Neuronal stem cell (in vitro differentiated cells): ENCODE results near the gene WWOX.

Experiments used
- DNase-seq: peaks from one replicate; pipeline ENCODE4 v3.0.0-alpha.2; 2013; ENCODE audit warnings: low spot score
- H2AFZ ChIP-seq: one replicate; pipeline ENCODE4 v1.6.1; 2013; ENCODE audit warnings: mild to moderate bottlenecking, low read length, inconsistent platforms
- H2AK5ac ChIP-seq: 2 replicates; pipeline ENCODE4 v1.6.1; 2013; ENCODE audit warnings: low read depth, mild to moderate bottlenecking, inconsistent platforms, low read length, moderate library complexity, mixed read lengths
- H2BK120ac ChIP-seq: 2 replicates; pipeline ENCODE4 v1.6.1; 2013; ENCODE audit warnings: low read depth, mild to moderate bottlenecking, inconsistent platforms, low read length, moderate library complexity, mixed read lengths
- H2BK12ac ChIP-seq: one replicate; pipeline ENCODE4 v1.6.1; 2013; ENCODE audit warnings: low read length, inconsistent platforms
- H2BK15ac ChIP-seq: 2 replicates; pipeline ENCODE4 v1.6.1; 2013; ENCODE audit warnings: mild to moderate bottlenecking, low read length, inconsistent platforms, mixed read lengths
- H2BK5ac ChIP-seq: one replicate; pipeline ENCODE4 v1.6.1; 2013; ENCODE audit warnings: inconsistent platforms, mild to moderate bottlenecking, low read length, moderate library complexity
- H3K14ac ChIP-seq: one replicate; pipeline ENCODE4 v1.6.1; 2013; ENCODE audit warnings: low read length, inconsistent platforms
- H3K18ac ChIP-seq: 2 replicates; pipeline ENCODE4 v1.6.1; 2013; ENCODE audit warnings: low read length, inconsistent platforms
- H3K23ac ChIP-seq: 2 replicates; pipeline ENCODE4 v1.6.1; 2013; ENCODE audit warnings: low read depth, mild to moderate bottlenecking, mixed read lengths, low read length, inconsistent platforms; ENCODE audit not compliant: poor library complexity
- H3K27ac ChIP-seq: replicated peaks from 3 replicates; pipeline ENCODE4 v1.5.1; 2013; ENCODE audit warnings: low read length, inconsistent platforms
- H3K27me3 ChIP-seq, 3 experiments: 2 replicates each; pipeline ENCODE4 v1.6.1; 2013; ENCODE audit warnings: low read length in 3 of 3, mild to moderate bottlenecking in 2 of 3, inconsistent platforms in 1 of 3, low read depth in 1 of 3, mixed read lengths in 1 of 3, moderate library complexity in 1 of 3; ENCODE audit not compliant: control insufficient read depth in 3 of 3, insufficient read depth in 3 of 3
- H3K36me3 ChIP-seq, 2 donors: replicated peaks in 1 of 2; 2 replicates each; pipeline ENCODE4 v1.6.1; 2013; ENCODE audit warnings: low read length in 2 of 2; ENCODE audit not compliant: control insufficient read depth in 2 of 2, insufficient read depth in 2 of 2
- H3K4ac ChIP-seq: 2 replicates; pipeline ENCODE4 v1.6.1; 2013; ENCODE audit warnings: inconsistent platforms, mild to moderate bottlenecking, low read length, moderate library complexity
- H3K4me1 ChIP-seq, 2 donors: 1 replicate in 1 of 2; 2 replicates in 1 of 2; pipeline ENCODE4 v1.6.1; 2013; ENCODE audit warnings: low read length in 2 of 2, low read depth in 1 of 2; ENCODE audit not compliant: control insufficient read depth in 2 of 2, insufficient read depth in 1 of 2
- H3K4me2 ChIP-seq: one replicate; pipeline ENCODE4 v1.6.1; 2013; ENCODE audit warnings: mild to moderate bottlenecking, low read length, inconsistent platforms; ENCODE audit not compliant: insufficient read depth, poor library complexity, severe bottlenecking
- H3K4me3 ChIP-seq, 2 donors: 2 replicates each; pipeline ENCODE4 v1.5.1; 2013; ENCODE audit warnings: low read length in 2 of 2, mild to moderate bottlenecking in 2 of 2, inconsistent platforms in 1 of 2, moderate library complexity in 1 of 2
- H3K79me1 ChIP-seq: one replicate; pipeline ENCODE4 v1.6.1; 2013; ENCODE audit warnings: low read depth, mild to moderate bottlenecking, inconsistent platforms, low read length, moderate library complexity
- H3K9ac ChIP-seq: one replicate; pipeline ENCODE4 v1.6.1; 2013; ENCODE audit warnings: mild to moderate bottlenecking, low read depth, low read length, inconsistent platforms; ENCODE audit not compliant: poor library complexity
- H3K9me3 ChIP-seq, 2 donors: replicated peaks in 1 of 2; 2 replicates each; pipeline versions ENCODE3 to v1.6.1; 2013; ENCODE audit warnings: low read length in 2 of 2, mild to moderate bottlenecking in 2 of 2, inconsistent platforms in 1 of 2, low read depth in 1 of 2, mixed read lengths in 1 of 2, moderate library complexity in 1 of 2; ENCODE audit not compliant: control insufficient read depth in 2 of 2, insufficient read depth in 1 of 2
- H4K8ac ChIP-seq: one replicate; pipeline ENCODE4 v1.6.1; 2013; ENCODE audit warnings: low read depth, mild to moderate bottlenecking, inconsistent platforms, low read length, moderate library complexity
- H4K91ac ChIP-seq: one replicate; pipeline ENCODE4 v1.6.1; 2013; ENCODE audit warnings: low read length, low read depth, mild to moderate bottlenecking, inconsistent platforms; ENCODE audit not compliant: poor library complexity
- WGBS, 2 donors: extraction: QIAGEN DNeasy Blood & Tissue Kit; methylation state at CpG; one replicate each; pipeline ENCODE4 v1.1.7; 2013; ENCODE audit warnings: missing lambda C conversion rate in 2 of 2, mixed read lengths in 1 of 2; ENCODE audit not compliant: insufficient read length in 2 of 2, insufficient replicate concordance in 1 of 2; ENCODE audit errors: extremely low coverage in 2 of 2; 5-methylcytosine and 5-hydroxymethylcytosine counted together

Gene WWOX

DNA sequence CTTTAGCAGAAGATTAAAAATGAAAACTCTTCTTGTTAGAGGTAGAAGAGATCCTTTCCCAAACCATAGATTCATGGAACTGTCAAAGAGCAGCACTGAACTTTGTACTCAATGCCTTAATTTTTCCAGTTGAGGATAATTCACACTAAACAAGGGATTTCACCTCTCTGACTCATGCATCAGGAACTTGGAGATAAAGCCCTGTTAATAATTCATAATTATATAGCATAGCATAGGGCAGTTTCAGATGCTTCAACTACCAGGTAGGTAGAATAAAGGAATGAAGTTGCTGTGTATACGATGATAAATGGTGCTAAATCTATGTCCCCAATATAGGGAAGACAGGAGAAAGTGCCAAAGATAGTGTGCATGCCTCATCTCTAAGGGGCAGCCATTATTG lies 1050.7 kb downstream of the WWOX start:
- Histone ChIP-seq H2AFZ (no peak overlapping the region), H2BK120ac (no peak overlapping the region), H3K4me2 (no peak overlapping the region), H3K36me3 (no peaks in the 10 kb centered on the region), H2AK5ac (no peak overlapping the region), H3K9ac (no peak overlapping the region), H2BK12ac (no peak overlapping the region), H3K18ac (no peak overlapping the region), H3K4me3 (no peak overlapping the region), H4K8ac (no peak overlapping the region), H3K23ac (no peak overlapping the region), H3K79me1 (no peaks in the 10 kb centered on the region), H3K9me3 (no peaks in the 10 kb centered on the region), H4K91ac (no peak overlapping the region), H3K27me3 (no peaks in the 10 kb centered on the region), H3K4me1 (peaks cover 9 to 10% of the 10 kb centered on the region in 2 donors), H3K27ac (no peak overlapping the region), H2BK15ac (no peak overlapping the region), H3K14ac (no peak overlapping the region), H2BK5ac (no peak overlapping the region), H3K4ac (no peak overlapping the region)
- no CpG with 5 or more reads among the region's 1 CpG for WGBS, 2 donors
- no peak for DNase-seq

DNA sequence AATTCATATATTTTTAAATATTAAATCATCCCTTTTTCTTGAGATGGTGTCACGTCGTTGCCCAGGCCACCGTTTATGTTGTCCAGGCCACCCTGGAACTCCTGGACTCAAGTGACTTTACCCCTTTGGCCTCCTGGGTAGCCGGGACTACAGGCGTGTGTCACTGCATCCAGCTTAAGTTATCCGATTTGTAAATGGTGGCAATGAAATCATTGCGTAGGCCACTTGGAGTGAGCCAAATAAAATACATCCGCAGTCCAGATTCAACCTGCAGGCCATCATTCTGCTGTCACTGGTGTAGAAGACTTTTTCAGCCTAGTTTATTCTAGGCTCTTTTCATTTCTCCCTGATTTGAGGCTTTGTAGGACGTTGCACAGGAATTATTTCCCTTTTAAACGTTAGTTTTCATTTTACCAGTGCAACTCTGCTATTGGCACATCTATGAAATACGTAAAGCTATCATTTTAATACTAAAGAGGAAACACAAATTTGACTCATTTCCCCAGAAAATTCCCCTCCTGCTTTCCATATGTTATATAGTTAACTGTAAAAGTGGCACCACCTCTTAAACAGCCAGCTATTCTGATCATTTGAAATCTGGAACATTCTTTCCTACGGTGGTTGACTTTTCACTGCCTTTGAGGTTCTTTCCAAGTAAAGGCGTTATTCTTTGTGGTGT lies 1051.3 kb downstream of the WWOX start:
- Histone ChIP-seq H2BK120ac (no peak overlapping the region), H2AFZ (no peak overlapping the region), H3K14ac (no peak overlapping the region), H3K27ac (no peak overlapping the region), H3K4me3 (no peak overlapping the region), H2BK5ac (no peak overlapping the region), H2BK15ac (no peak overlapping the region), H2AK5ac (no peak overlapping the region), H3K36me3 (no peaks in the 10 kb centered on the region), H4K8ac (no peak overlapping the region), H3K9ac (no peak overlapping the region), H3K4me1 (peaks cover 9 to 10% of the 10 kb centered on the region in 2 donors), H3K9me3 (no peaks in the 10 kb centered on the region), H3K4me2 (no peak overlapping the region), H3K23ac (no peak overlapping the region), H3K27me3 (no peaks in the 10 kb centered on the region), H2BK12ac (no peak overlapping the region), H3K4ac (no peak overlapping the region), H3K79me1 (no peaks in the 10 kb centered on the region), H3K18ac (no peak overlapping the region), H4K91ac (no peak overlapping the region)
- DNase-seq = no peak
- WGBS, 2 donors = no CpG with 5 or more reads among the region's 13 CpGs

DNA sequence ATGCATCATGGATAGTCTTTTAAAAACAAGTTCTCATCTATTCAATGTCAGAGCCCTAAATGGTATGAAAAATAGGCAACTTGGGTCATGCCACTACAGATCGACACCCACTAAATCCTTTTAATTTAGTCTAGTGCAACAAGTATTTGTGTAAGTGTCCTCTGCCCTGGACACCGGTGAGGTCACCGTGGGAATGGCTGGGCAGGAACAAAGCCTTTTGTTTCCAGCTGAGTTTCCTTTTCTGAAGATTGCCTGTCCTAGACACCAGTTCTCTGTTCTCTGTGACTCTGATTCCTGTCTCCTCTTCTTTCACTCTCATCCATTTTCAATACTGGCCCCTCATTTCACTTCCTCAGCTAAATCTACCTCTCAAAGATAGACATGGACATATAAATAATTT lies 1054.6 kb downstream of the WWOX start:
- no peak overlapping the region for H3K27ac ChIP-seq
- H3K9ac ChIP-seq = no peak overlapping the region
- no peak overlapping the region for H2AFZ ChIP-seq
- H4K8ac ChIP-seq = no peak overlapping the region
- H3K14ac ChIP-seq = no peak overlapping the region
- H3K36me3 ChIP-seq = no peaks in the 10 kb centered on the region
- H2BK12ac ChIP-seq = no peak overlapping the region
- H2BK15ac ChIP-seq = no peak overlapping the region
- no peaks in the 10 kb centered on the region for H3K9me3 ChIP-seq
- no peak overlapping the region for H2AK5ac ChIP-seq
- H2BK5ac ChIP-seq = no peak overlapping the region
- H3K4me1 ChIP-seq = peaks cover 10 to 12% of the 10 kb centered on the region in 2 donors
- peak; percentile 27 for DNase-seq
- no peak overlapping the region for H3K23ac ChIP-seq
- no peak overlapping the region for H2BK120ac ChIP-seq
- no peak overlapping the region for H3K4ac ChIP-seq
- no peak overlapping the region for H4K91ac ChIP-seq
- WGBS, 2 donors = no CpG with 5 or more reads among the region's 3 CpGs
- H3K4me2 ChIP-seq = no peak overlapping the region
- no peak overlapping the region for H3K18ac ChIP-seq
- H3K79me1 ChIP-seq = no peaks in the 10 kb centered on the region
- H3K4me3 ChIP-seq = no peak overlapping the region
- no peaks in the 10 kb centered on the region for H3K27me3 ChIP-seq

DNA sequence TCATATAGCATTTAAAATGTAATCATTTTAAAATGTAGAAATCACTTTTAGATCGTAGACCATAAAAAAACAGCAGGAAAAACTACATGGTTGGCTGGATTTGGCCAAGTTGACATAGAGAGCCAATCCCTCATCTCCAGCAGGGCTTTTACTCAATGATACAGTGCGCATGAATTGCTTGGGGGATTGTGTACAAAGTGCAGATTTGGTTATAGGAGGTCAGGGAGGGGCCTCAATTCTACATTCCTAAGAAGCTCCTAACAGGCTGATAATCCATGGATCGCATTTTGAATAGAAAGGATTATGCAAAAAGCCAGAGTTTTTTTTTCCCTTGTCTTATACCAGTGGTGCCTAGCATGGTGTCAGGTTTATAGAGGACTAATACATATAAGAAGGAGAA lies 1056.0 kb downstream of the WWOX start:
- Histone ChIP-seq H3K4me3 (no peak overlapping the region), H4K8ac (no peak overlapping the region), H3K4ac (no peak overlapping the region), H3K18ac (no peak overlapping the region), H3K23ac (no peak overlapping the region), H3K27me3 (no peaks in the 10 kb centered on the region), H2BK12ac (no peak overlapping the region), H3K36me3 (no peaks in the 10 kb centered on the region), H2BK5ac (no peak overlapping the region), H3K27ac (no peak overlapping the region), H2BK15ac (no peak overlapping the region), H3K79me1 (no peaks in the 10 kb centered on the region), H3K4me2 (no peak overlapping the region), H3K14ac (no peak overlapping the region), H3K9me3 (no peaks in the 10 kb centered on the region), H2AK5ac (no peak overlapping the region), H2BK120ac (no peak overlapping the region), H3K4me1 (peaks cover 10 to 12% of the 10 kb centered on the region in 2 donors), H4K91ac (no peak overlapping the region), H2AFZ (no peak overlapping the region), H3K9ac (no peak overlapping the region)
- WGBS, 2 donors = no CpG with 5 or more reads among the region's 3 CpGs
- no peak for DNase-seq
